HEK293T (cell line): ENCODE measurements around the gene DMD.
"Not testable (repeated sequence)": the region's sequence is repeated elsewhere in the genome, so short reads cannot be mapped to it uniquely, and the experiment has no call there.

Source experiments
- CTCF ChIA-PET: fragments of 350-600 bp; formaldehyde crosslinking; extraction: SDS; loops from one replicate; lab custom pipeline; 2021; ENCODE audit warnings: antibody characterized with exemption, inconsistent platforms; lab: Yijun Ruan, JAX
- POLR2A ChIA-PET: fragments of 350-600 bp; formaldehyde crosslinking; extraction: SDS; loops from one replicate; lab custom pipeline; 2020; ENCODE audit warnings: antibody characterized with exemption, inconsistent platforms; lab: Yijun Ruan, JAX
- DNase-seq: peaks from one replicate; pipeline ENCODE4 v3.0.0; 2012; ENCODE audit warnings: mixed read lengths; ENCODE audit errors: extremely low spot score
- ARNT ChIP-seq: fragments of 450-650 bp; IDR thresholded peaks from 2 replicates; pipeline ENCODE4 v1.6.1; 2017; ENCODE audit warnings: mild to moderate bottlenecking
- BHLHE40 ChIP-seq: fragments of 450-650 bp; IDR thresholded peaks from 2 replicates; pipeline ENCODE4 v1.6.1; 2016; ENCODE audit warnings: mild to moderate bottlenecking, moderate library complexity, borderline replicate concordance
- CTBP1 ChIP-seq: fragments of 450-650 bp; IDR thresholded peaks from 2 replicates; pipeline ENCODE4 v1.6.1; 2016; ENCODE audit warnings: borderline replicate concordance
- ELF4 ChIP-seq: fragments of 450-650 bp; IDR thresholded peaks from 2 replicates; pipeline ENCODE4 v1.6.1; 2017; ENCODE audit warnings: antibody characterized with exemption
- FOXA1 ChIP-seq: fragments of 450-650 bp; IDR thresholded peaks from 2 replicates; pipeline ENCODE4 v1.6.1; 2016; ENCODE audit warnings: mild to moderate bottlenecking
- FOXK2 ChIP-seq: fragments of 450-650 bp; IDR thresholded peaks from 2 replicates; pipeline ENCODE4 v1.6.1; 2016; ENCODE audit warnings: mild to moderate bottlenecking
- FOXM1 ChIP-seq: fragments of 450-650 bp; IDR thresholded peaks from 2 replicates; pipeline ENCODE4 v1.6.1; 2017; ENCODE audit warnings: mild to moderate bottlenecking, borderline replicate concordance
- HDGF ChIP-seq: fragments of 450-650 bp; IDR thresholded peaks from 2 replicates; pipeline ENCODE4 v1.6.1; 2017; ENCODE audit warnings: antibody characterized with exemption, borderline replicate concordance
- L3MBTL2 ChIP-seq: fragments of 450-650 bp; conservative IDR thresholded peaks from 2 replicates; pipeline ENCODE4 v1.6.1; 2016; ENCODE audit warnings: mild to moderate bottlenecking
- LEF1 ChIP-seq: fragments of 450-650 bp; IDR thresholded peaks from 2 replicates; pipeline ENCODE4 v1.6.1; 2017; ENCODE audit warnings: mild to moderate bottlenecking, borderline replicate concordance
- NFRKB ChIP-seq: fragments of 450-650 bp; IDR thresholded peaks from 2 replicates; pipeline ENCODE4 v1.6.1; 2016; ENCODE audit warnings: mild to moderate bottlenecking, moderate library complexity
- SP1 ChIP-seq: fragments of 450-650 bp; IDR thresholded peaks from 2 replicates; pipeline ENCODE4 v1.6.1; 2017
- SUZ12 ChIP-seq: fragments of 450-650 bp; IDR thresholded peaks from 2 replicates; pipeline ENCODE4 v1.6.1; 2016; ENCODE audit warnings: mild to moderate bottlenecking
- TARDBP ChIP-seq: fragments of 450-650 bp; IDR thresholded peaks from 2 replicates; pipeline ENCODE4 v1.6.1; 2016
- ZNF384 ChIP-seq: fragments of 450-650 bp; IDR thresholded peaks from 2 replicates; pipeline ENCODE4 v1.6.1; 2016
- TF ChIP-seq, protein P1 (sequence below): fragments of 450-650 bp; IDR thresholded peaks from 2 replicates; pipeline ENCODE4 v1.6.1; 2016

DMD gene

DNA sequence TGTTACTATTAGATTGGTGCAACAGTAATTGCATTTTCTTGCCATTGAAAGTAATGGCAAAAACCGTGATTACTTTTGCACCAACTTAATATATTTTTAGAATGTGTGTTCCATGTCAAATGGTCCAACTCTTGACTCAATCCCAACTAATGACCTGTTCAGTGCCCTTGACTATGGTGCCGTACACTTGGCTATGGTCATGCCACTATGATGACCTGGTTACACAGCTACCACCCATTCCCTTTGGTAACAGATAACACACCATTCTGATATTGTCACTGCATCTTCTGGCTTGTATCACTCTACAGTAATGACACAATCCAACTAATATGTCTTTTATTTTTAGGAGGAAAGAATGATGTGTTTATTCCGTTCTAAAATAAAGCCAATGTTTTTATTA, 469.4 kb downstream of the DMD start:
- DNase-seq, result no peak

DNA sequence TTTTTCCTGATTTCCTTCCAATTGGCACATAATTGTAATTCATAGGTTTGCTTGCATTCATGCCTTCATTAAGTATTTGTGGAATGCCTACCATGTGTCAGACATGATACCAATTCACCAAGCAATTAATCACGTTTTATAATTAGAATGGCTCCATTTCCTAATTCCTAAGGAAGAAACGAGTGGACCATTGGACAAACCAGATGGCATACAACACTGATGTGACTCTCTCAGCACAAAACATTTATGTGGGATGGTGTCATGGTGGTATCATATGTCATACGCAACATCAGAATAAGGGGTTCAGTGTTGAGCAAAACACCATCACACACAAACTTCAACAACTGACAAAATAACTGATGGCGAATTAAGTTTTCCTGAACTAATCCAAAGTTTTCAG, 502.8 kb downstream of the DMD start:
- TF ChIP-seq FOXA1 (no peak), HDGF (no peak), ARNT (no peak), CTBP1 (no peak), FOXK2 (no peak), NFRKB (no peak), L3MBTL2 (no peak), FOXM1 (no peak), LEF1 (no peak), ELF4 (no peak), BHLHE40 (no peak), TARDBP (no peak), ZNF384 (no peak), SUZ12 (no peak), SP1 (no peak)
- TF ChIP-seq, protein P1, sequence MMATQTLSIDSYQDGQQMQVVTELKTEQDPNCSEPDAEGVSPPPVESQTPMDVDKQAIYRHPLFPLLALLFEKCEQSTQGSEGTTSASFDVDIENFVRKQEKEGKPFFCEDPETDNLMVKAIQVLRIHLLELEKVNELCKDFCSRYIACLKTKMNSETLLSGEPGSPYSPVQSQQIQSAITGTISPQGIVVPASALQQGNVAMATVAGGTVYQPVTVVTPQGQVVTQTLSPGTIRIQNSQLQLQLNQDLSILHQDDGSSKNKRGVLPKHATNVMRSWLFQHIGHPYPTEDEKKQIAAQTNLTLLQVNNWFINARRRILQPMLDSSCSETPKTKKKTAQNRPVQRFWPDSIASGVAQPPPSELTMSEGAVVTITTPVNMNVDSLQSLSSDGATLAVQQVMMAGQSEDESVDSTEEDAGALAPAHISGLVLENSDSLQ, result no peak
- CTCF ChIA-PET, result no interaction called here
- DNase-seq, result no peak
- POLR2A ChIA-PET, result no interaction called here

More for the DNA sequence above, 469.4 kb downstream of the DMD start:
- POLR2A ChIA-PET, result no interaction called here
- CTCF ChIA-PET, result no interaction called here
- TF ChIP-seq TARDBP (no peak), SUZ12 (no peak), ZNF384 (no peak), ELF4 (peak; percentile 25; the same call in 1 of the 2 replicates), LEF1 (no peak), FOXK2 (no peak), SP1 (no peak), BHLHE40 (no peak)

DNA sequence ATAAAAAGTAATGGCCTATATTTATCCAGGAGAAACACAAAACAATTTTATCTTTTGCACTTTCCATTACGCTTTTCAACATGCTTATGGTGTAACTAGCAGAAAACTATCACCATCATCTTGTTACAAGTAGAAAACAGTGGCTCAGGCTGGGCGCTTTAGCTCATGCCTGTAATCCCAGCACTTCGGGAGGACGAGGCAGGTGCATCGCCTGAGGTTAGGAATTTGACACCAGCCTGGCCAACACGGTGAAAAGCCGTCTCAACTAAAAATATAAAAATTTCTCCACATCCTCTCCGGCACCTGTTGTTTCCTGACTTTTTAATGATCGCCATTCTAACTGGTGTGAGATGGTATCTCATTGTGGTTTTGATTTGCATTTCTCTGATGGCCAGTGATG, 506.0 kb downstream of the DMD start:
- CTCF ChIA-PET, POLR2A ChIA-PET, DNase-seq: not testable (repeated sequence)

DNA sequence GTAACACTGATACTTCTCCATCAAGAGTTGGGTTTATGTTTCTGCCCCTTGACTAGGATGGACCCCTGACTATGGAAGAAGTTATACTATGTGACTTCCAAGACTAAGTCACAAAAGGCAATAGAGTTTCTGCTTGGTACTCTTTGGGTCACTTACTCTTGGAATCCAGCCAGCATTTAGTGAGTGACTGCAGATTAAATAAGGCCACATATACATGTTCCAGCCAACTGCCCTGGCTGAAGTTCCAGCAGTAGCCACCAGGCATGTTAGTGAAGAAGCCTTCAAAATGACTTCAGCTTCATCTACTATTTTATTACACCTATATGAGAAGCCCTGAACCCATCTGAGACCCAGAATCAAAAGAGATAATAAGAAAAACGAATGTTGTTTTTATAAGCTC, 524.0 kb downstream of the DMD start:
- ChIA-PET POLR2A (no interaction called here), CTCF (no interaction called here)
- DNase-seq, result no peak

DNA sequence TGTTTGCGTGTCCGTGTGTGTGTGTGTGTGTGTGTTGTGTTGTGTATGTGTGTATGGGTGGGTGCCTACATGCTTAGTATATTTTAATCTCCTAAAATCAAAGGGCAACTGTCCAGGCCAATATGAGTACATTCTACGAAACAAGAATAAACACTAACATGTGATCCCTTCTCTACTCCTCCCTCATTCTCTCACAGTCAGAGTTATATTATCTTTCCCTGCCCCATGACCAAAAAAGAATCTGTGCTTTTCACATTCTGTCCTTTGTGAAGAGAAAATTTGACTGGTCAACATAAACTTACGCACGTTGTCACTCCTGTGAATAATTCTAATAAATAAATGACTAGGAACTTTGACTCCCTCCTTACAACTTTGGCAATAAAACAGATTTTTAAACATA, 532.9 kb downstream of the DMD start:
- TF ChIP-seq L3MBTL2 (no peak), FOXK2 (no peak), ZNF384 (no peak), FOXM1 (no peak), ELF4 (no peak), HDGF (no peak), BHLHE40 (no peak), TARDBP (no peak), FOXA1 (no peak), LEF1 (no peak), NFRKB (no peak), CTBP1 (no peak), ARNT (no peak), SP1 (no peak), SUZ12 (no peak)
- TF ChIP-seq, protein P1, result no peak
- POLR2A ChIA-PET, result no interaction called here
- CTCF ChIA-PET, result no interaction called here
- DNase-seq, result no peak

More for the DNA sequence above, 524.0 kb downstream of the DMD start:
- TF ChIP-seq FOXM1 (no peak), ZNF384 (no peak), NFRKB (no peak), ARNT (no peak), HDGF (no peak), L3MBTL2 (no peak), TARDBP (no peak), BHLHE40 (no peak), CTBP1 (no peak), ELF4 (no peak), SUZ12 (no peak), FOXK2 (no peak), FOXA1 (no peak), LEF1 (no peak), SP1 (no peak)
- TF ChIP-seq, protein P1, result no peak

DNA sequence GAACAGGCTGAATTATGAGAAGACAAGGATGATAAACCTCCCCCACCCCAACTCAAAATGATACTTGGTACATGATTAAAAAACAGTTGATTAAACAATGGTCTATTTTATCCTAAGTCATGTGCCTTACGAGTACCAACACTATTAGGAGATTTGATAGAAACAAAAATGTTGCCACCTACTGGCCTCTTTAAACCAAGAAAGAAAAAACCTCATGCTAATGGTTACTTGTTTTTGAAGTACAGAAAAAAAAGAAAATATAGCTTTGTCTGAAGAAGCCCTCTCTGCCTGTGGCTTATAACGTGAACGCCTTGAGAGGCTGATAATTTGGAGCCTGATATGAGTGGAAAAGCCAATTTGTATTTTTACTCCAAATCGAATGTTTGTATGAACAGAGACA, 538.2 kb downstream of the DMD start:
- CTCF ChIA-PET, result no interaction called here
- no peak for DNase-seq
- TF ChIP-seq, protein P1, result no peak
- TF ChIP-seq ARNT, result no peak
- TF ChIP-seq LEF1, result no peak
- POLR2A ChIA-PET, result no interaction called here
